ENCODE measurements around the gene NT5DC2.

GRCh38 chr3:52520716-52521487 is 12.8 kb downstream of the NT5DC2 start:
- TF ChIP-seq, protein P1, sequence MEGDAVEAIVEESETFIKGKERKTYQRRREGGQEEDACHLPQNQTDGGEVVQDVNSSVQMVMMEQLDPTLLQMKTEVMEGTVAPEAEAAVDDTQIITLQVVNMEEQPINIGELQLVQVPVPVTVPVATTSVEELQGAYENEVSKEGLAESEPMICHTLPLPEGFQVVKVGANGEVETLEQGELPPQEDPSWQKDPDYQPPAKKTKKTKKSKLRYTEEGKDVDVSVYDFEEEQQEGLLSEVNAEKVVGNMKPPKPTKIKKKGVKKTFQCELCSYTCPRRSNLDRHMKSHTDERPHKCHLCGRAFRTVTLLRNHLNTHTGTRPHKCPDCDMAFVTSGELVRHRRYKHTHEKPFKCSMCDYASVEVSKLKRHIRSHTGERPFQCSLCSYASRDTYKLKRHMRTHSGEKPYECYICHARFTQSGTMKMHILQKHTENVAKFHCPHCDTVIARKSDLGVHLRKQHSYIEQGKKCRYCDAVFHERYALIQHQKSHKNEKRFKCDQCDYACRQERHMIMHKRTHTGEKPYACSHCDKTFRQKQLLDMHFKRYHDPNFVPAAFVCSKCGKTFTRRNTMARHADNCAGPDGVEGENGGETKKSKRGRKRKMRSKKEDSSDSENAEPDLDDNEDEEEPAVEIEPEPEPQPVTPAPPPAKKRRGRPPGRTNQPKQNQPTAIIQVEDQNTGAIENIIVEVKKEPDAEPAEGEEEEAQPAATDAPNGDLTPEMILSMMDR (conservative IDR thresholded peaks at IDR 0.05 in 1 of 2, IDR thresholded peaks at IDR 0.05 in 1 of 2; ENCODE audit: low read depth in 1 of 2, low read length in 2 of 2) = no peak
- no peak for TF ChIP-seq EZH2 (IDR thresholded peaks at IDR 0.05; ENCODE audit: low read length, missing control alignments)

All from fibroblast of lung (primary cell).